Calu3 (cell line): ENCODE results near the gene RPS19. TPM values are rescaled to one million over a fixed set of nuclear protein-coding genes. Genes with fewer than 3 reads are reported as not detected.

Experiments
- BruUV-seq: library from RNA; stranded (reverse); fragments of 400-500 nt; replicated peaks from 2 replicates; lab custom pipeline; 2021; lab: Mats Ljungman, UMichigan
- CTCF ChIA-PET: fragments of 300-600 bp; sonication (Branson Sonifier 250); formaldehyde crosslinking; loops from one replicate; lab custom pipeline; 2022; ENCODE audit warnings: antibody characterized with exemption; lab: Charles Lee
- DNase-seq: peaks from one replicate; pipeline ENCODE4 v3.0.0; 2022
- H3K27ac Mint-ChIP-seq: one replicate; pipeline ENCODE4 v1.8.0; 2022; ENCODE audit warnings: mixed read lengths; ENCODE audit not compliant: unreplicated experiment
- H3K27me3 Mint-ChIP-seq: one replicate; pipeline ENCODE4 v1.8.0; 2022; ENCODE audit warnings: mixed read lengths; ENCODE audit not compliant: unreplicated experiment
- H3K36me3 Mint-ChIP-seq: one replicate; pipeline ENCODE4 v1.8.0; 2022; ENCODE audit warnings: mild to moderate bottlenecking, moderate library complexity, mixed read lengths; ENCODE audit not compliant: insufficient read depth, unreplicated experiment
- H3K4me1 Mint-ChIP-seq: one replicate; pipeline ENCODE4 v1.8.0; 2022; ENCODE audit warnings: mild to moderate bottlenecking, low read depth, mixed read lengths; ENCODE audit not compliant: unreplicated experiment
- H3K4me3 Mint-ChIP-seq: one replicate; pipeline ENCODE4 v1.8.0; 2022; ENCODE audit warnings: mild to moderate bottlenecking, low read depth, moderate library complexity, mixed read lengths; ENCODE audit not compliant: unreplicated experiment
- H3K9me3 Mint-ChIP-seq: one replicate; pipeline ENCODE4 v1.8.0; 2022; ENCODE audit warnings: low read depth, mixed read lengths; ENCODE audit not compliant: unreplicated experiment
- intact Hi-C: fragments of 100-400 bp; cut with micrococcal nuclease; formaldehyde crosslinking; loops from one replicate; pipeline ENCODE4 v1.10.0; 2022; ENCODE audit not compliant: unreplicated experiment
- total RNA-seq: library from RNA; stranded (reverse); gene quantifications from 2 replicates; pipeline ENCODE4 v1.2.3, GENCODE V29; 2022
- TF ChIP-seq, protein P1 (sequence below): fragments of 200-600 bp; IDR thresholded peaks from one replicate; pipeline ENCODE4 v1.8.0; 2022; ENCODE audit warnings: antibody characterized with exemption; ENCODE audit not compliant: unreplicated experiment

RPS19 gene
- total RNA-seq, 1 experiment from 2014 or later: 2,220 TPM

- intact Hi-C loops: no loop called here
- Mint-ChIP-seq H3K4me3 (no peak overlapping the region), H3K4me1 (peaks cover 41% of the 10 kb centered on the region), H3K36me3 (peaks cover 51% of the 10 kb centered on the region), H3K27me3 (no peaks in the 10 kb centered on the region), H3K27ac (no peak overlapping the region), H3K9me3 (no peaks in the 10 kb centered on the region)
- TF ChIP-seq, protein P1, sequence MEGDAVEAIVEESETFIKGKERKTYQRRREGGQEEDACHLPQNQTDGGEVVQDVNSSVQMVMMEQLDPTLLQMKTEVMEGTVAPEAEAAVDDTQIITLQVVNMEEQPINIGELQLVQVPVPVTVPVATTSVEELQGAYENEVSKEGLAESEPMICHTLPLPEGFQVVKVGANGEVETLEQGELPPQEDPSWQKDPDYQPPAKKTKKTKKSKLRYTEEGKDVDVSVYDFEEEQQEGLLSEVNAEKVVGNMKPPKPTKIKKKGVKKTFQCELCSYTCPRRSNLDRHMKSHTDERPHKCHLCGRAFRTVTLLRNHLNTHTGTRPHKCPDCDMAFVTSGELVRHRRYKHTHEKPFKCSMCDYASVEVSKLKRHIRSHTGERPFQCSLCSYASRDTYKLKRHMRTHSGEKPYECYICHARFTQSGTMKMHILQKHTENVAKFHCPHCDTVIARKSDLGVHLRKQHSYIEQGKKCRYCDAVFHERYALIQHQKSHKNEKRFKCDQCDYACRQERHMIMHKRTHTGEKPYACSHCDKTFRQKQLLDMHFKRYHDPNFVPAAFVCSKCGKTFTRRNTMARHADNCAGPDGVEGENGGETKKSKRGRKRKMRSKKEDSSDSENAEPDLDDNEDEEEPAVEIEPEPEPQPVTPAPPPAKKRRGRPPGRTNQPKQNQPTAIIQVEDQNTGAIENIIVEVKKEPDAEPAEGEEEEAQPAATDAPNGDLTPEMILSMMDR: no peak
- CTCF ChIA-PET: interaction anchor here (0.5 kb wide), 1 partner anchor 21 kb away, joined by 5 read pairs; no protein-coding TSS in a partner anchor
- BruUV-seq: no TSS peak
- DNase-seq: no peak
Measured at GRCh38 chr19:41907994-41908615, 48.0 kb downstream of the RPS19 start.

DNA sequence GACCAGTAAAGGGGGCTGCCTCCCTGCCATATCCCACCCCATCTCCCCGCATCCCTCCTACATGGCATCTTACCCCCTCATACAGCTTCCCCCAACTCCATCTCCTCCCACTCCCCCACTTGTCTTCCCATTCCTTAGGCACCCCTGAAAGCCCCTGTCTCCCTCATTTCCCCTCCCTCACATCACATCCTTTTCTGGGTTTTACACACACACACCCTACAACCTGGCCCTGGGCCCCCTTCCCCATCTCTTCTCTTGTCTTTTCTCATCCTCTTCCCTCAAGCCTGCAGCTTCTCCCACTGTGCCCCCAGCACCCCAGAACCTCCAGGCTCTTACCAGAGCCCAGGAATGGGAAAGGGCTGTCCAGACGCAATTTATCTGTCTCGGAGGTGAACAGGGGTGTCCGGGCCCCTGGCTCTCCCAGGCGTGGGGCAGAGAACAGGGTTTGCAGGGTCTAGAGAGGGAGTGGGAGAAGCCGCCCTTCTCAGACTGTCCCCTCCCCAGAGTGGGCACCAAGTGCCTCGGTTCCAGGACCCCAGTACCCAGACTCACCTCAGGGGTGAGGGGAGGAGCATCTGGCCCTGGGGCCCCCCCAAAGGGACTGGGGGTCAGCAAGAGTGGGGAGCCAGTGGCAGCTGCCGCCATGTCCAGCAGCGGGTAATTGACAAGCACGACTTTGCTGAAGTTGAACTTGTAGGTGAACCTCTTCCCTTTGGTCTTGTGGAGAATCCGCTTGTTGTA, 48.8 kb downstream of the RPS19 start:
- H3K36me3 Mint-ChIP-seq: peaks cover 46% of the 10 kb centered on the region
- H3K9me3 Mint-ChIP-seq: no peaks in the 10 kb centered on the region
- TF ChIP-seq, protein P1: no peak
- CTCF ChIA-PET: no interaction called here
- no peak overlapping the region for H3K27ac Mint-ChIP-seq
- BruUV-seq: no TSS peak
- peaks cover 33% of the 10 kb centered on the region for H3K4me1 Mint-ChIP-seq
- intact Hi-C loops: no loop called here
- no peak for DNase-seq
- no peaks in the 10 kb centered on the region for H3K27me3 Mint-ChIP-seq
- H3K4me3 Mint-ChIP-seq: no peak overlapping the region

DNA sequence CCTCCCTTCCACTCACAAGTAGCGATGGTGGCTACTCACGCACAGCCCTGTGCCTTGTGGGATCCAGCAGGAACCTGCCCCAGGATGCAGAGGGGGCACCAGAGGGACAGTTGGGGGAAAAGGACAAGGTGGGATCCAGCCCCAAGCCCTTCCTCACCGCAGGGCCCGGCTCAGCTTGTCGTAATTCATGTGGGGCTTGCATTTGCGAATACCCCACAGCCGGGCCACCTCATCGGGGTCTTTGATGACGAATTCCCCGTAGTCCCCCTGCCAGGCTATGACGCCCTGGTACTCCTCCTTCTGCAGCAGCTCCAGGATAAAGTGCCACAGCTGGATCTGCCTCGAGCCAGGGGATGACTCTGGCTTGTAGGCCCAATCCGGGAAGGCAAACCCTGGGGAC, 49.7 kb downstream of the RPS19 start:
- Mint-ChIP-seq H3K4me1 (peaks cover 25% of the 10 kb centered on the region), H3K27ac (no peak overlapping the region), H3K36me3 (peaks cover 38% of the 10 kb centered on the region), H3K4me3 (no peak overlapping the region), H3K27me3 (no peaks in the 10 kb centered on the region), H3K9me3 (no peaks in the 10 kb centered on the region)
- BruUV-seq: no TSS peak
- no peak for DNase-seq
- intact Hi-C loops: no loop called here
- TF ChIP-seq, protein P1: no peak
- CTCF ChIA-PET: interaction anchor here (0.6 kb wide), 1 partner anchor 55 kb away, joined by 4 read pairs; no protein-coding TSS in a partner anchor

- intact Hi-C loops: no loop called here
- Mint-ChIP-seq H3K36me3 (peaks cover 32% of the 10 kb centered on the region), H3K4me1 (peaks cover 18% of the 10 kb centered on the region), H3K27me3 (no peaks in the 10 kb centered on the region), H3K9me3 (no peaks in the 10 kb centered on the region), H3K4me3 (no peak overlapping the region), H3K27ac (peak overlapping the region; percentile 62)
- CTCF ChIA-PET: interaction anchor here (0.6 kb wide), 1 partner anchor 55 kb away, joined by 4 read pairs; no protein-coding TSS in a partner anchor
- no TSS peak for BruUV-seq
- DNase-seq: no peak
- TF ChIP-seq, protein P1: no peak
Measured at GRCh38 chr19:41910240-41910991, 50.4 kb downstream of the RPS19 start.
